Breast epithelium (tissue), 3 donors: ENCODE data around the gene PACRGL.

ENCODE experiments used
- CTCF ChIP-seq, 3 donors: fragments of 450-650 bp; IDR thresholded peaks; one replicate each; pipeline ENCODE4 v1.5.1; 2016 to 2017; ENCODE audit warnings: antibody characterized with exemption in 3 of 3, mild to moderate bottlenecking in 3 of 3, moderate library complexity in 3 of 3
- POLR2A ChIP-seq: fragments of 450-650 bp; IDR thresholded peaks from one replicate; pipeline ENCODE4 v1.6.1; 2016; ENCODE audit warnings: antibody characterized with exemption, mild to moderate bottlenecking, moderate library complexity

GRCh38 chr4:20675786-20676185, 24.5 kb upstream of the PACRGL start:
- TF ChIP-seq CTCF (IDR thresholded peaks at IDR 0.05): no peak
- TF ChIP-seq POLR2A: no peak
